NCI-H526 treated with DMSO at 0.1 percent for 48 hours (cell line): Measurements from ENCODE around the gene ACAA1.
"Not testable (repeated sequence)": the region's sequence is repeated elsewhere in the genome, so short reads cannot be mapped to it uniquely, and the experiment has no call there.

ENCODE experiments used
- DNase-seq: peaks from one replicate; lab custom pipeline; 2025; lab: John Stamatoyannopoulos, UW

The ACAA1 gene

DNA sequence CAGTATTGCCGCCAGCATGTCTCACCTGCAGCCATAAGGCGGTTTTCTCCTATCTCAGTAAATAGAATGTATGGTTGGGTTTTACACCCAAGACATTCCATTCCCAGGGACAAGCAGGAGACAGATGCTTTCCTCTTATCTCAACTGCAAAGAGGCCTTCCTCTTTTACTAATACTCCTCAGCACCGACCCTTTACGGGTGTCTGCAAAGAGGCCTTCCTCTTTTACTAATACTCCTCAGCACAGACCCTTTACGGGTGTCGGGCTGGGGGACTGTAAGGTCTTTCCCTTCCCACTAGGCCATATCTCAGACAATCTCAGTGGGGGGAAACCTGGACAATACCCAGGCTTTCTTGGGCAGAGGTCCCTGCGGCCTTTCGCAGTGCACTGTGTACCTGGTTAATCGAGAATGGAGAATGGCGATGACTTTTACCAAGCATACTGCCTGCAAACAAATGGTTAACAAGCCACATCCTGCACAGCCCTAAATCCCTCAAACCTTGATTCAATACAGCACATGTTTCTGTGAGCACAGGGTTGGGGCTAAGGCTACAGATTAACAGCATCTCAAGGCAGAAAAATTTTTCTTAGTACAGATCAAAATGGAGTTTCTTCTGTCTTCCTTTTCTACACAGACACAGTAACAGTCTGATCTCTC, 1.2 kb downstream of the ACAA1 start:
- not testable (repeated sequence) for DNase-seq

- not testable (repeated sequence) for DNase-seq
Observed at GRCh38 chr3:38134517-38135143, 2.3 kb downstream of the ACAA1 start.

DNA sequence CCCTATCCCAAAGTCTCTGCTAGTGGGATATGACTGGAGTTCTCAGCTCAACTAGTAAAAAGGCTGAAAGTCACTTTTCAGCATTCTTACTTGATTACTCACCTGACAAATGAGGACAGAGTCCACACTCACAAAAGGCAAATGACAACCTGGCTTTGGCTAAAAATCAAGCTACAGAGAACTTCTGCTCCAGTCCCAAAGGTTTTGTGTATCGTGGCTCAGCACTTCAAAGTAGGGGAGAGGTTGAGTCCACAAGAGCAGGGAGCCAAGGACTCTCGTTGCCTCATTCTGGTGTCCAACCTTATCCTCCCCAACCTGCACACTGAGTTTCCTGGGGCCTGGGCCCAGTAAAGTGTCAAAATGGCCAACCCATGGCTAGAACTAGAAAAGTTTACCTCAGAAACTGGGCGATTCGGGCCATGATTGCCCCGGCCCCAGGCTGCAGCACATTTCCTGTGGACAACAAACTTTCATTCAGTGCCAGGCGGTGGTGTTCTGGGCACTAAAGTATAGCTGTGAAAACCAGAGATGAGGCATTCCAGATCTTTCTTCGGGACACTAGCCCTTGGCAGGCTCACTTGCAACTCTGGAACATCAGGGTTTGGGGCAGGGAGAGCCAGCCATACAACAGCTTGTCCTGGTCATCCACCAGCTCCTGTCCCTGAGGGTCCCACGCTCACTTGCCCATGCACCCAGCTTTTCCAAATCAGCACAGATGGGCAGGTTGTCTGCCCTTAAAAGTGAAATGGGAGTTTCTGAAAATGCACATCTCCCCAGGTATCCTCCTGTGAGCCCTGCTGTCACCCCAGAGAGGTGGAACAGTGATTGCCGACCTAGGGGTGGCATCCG, 3.1 kb downstream of the ACAA1 start:
- DNase-seq = no peak

GRCh38 chr3:38133209-38133556, 3.7 kb downstream of the ACAA1 start:
- no peak for DNase-seq

DNA sequence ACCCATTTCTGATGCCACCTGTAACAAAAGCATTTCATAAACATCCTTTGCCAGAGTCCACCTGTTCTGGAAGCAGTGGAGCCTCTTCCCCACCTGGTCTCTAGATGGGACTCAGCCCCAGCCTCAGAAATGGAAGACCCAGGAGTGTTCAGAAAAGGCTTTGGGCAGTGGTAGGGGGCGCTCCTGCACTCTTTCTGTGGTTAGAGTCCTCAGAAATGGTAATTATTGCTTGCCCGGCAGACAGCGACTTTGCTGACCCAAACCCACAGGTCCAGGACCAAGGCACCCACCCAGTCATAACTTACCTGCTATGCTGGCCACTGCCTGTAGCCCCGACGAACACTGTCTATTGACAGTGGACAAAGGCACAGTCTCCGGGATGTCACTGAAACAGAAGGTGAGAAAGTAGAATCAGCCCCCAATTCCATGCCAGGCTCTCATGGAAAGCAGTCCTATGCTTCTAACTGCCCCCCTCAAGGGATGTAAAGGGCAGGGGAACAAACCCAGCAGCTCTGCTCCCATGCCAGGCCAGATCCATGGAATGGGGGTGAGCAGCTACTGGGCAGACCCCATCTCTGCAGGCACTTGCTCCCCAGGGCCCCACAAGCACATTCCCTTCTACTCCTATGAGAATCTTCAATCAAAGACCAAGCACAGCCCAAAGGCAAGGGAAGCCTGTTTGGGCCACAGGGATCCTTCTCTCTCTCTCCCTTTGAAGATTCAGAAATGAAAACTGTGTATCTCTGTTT, 5.1 kb downstream of the ACAA1 start:
- peak; percentile 12 for DNase-seq

DNA sequence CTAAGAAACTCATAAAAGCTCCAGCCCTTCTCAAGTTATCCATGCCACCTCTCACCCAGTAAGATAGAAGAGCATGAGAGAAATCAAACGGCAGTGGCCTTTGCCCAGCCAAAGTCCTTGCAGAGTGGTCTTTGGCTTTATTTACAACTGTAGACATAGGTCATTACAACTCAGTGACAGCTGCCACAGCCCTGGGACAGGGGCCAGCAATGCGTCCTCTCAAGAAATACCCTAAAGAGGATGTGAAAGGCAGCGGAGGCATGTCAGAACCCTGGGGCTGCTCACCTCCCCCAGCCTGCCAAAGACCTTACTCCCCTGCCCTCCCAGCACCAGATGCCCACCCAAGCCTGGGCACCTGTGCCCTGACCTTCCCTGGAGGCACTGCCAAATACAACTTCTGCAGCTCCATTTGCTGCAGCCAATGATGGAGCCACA, 6.3 kb downstream of the ACAA1 start:
- DNase-seq = no peak

GRCh38 chr3:38129058-38129457, 7.9 kb downstream of the ACAA1 start:
- no peak for DNase-seq

DNA sequence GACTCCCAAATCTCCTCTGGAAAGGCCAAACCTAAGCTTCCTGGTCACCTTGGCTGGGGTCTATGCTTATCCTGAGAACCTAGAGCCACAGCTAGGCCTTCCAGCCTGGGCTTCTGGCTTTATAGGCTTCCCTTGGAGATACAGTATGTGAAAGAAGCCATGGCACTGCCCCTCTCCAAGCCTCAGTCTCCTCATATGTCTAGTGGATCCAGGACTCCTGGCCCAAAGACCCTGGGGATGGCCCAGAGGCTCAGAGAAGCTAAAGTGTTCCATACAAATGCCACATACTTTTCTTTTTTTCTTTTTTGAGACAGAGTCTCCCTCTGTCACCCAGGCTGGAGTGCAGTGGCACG, 8.6 kb downstream of the ACAA1 start:
- no peak for DNase-seq

DNA sequence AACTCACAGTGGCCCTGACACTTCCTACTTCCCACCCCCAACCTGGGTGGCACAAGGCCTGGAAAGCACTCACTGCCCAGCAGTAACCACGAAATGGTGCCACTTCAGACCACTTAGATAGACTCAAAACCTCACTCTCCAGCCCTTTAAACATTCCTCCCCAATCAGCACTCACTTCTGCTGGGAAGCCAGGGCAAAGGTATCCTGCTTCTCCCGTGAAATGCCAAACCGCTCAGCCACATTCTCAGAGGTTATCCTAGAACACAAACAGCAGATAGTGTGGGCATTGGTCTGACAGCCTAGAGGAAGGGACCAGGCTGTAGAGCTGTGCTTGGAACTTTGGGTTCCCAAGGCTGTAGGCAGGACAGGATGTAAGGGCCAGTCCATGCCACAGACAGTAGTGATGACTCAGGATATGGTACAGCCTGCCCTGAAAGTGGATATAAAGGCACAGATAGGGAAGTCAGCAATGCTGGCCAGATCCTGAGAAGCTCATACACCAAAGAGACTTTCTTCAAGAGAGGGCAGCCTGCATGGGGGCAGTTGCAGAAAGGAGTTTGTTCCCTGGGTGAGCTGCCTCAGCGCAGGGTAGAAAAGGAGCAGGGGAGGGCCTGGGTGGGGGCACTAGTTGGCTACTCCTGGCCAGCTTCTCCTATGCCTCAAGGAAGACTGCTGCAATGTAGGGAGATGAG, 9.2 kb downstream of the ACAA1 start:
- DNase-seq = no peak

DNA sequence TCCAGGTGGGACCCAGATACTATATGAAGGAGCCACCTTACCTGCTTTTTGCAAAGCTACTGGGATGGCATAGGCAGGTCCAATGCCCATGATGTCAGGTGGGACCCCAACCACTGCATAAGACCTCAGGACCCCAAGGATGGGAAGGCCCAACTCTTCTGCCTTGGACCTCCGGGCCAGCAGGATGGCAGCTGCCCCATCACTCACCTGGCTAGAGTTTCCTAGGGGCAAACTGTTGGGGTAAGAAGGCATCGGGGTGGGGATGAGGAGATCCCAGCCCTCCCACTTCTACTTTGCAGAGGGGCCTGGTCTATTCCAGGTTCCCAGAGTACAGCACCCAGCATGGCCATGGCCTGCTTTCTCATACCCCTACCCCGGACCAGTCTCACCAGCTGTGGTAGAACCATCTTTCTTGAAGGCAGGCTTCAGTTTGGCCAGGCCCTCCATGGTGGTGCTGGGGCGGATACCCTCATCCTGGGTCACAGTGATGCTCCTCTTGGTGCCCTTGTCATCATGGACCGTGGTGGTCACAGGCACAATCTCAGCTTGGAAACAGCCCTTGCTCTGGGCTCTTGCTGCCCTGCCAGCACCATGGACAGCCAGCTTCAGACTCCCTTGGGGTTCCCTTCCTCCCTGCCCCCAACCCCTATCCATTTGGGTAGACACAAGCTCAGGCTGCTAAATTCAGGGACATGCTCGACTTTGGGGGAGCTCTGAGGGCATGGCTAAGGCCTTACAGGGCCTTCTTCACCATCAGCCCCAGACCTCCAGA, 10.6 kb downstream of the ACAA1 start:
- DNase-seq = no peak

GRCh38 chr3:38125305-38126120, 11.4 kb downstream of the ACAA1 start:
- no peak for DNase-seq

DNA sequence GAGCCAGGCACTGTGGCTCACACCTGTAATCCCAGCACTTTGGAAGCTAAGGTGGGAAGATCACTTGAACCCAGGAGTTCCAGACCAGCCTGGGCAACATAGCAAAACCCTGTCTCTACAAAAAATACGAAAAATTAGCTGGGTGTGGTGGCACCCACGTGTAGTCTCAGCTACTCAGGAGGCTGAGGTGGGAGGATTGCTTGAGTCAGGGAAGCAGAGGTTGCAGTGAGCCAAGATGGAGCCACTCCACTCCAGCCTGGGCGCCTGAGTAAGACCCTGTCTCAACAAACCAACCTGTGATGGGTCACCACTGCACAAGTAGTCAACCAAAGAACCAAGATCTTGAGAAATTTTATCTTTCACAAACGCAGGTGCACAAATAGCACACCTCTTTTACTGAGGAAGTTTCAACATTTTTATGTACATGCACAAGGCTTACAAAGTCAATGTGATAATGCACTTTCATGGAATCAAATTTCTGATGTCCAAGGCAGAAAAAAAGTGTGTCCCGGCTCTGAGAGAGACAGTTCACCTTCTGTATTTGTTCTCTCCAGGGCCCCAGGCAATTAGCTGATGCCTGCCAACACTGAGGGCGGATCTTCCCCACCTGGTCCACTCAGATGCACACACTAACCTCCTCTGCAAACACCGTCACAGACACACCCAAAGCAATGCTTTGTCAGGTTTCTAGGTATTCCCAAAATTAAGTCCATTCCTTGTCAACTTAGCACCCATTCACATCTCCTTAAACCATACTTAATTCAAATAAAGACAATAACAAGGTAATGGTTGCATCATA, 12.4 kb downstream of the ACAA1 start:
- DNase-seq = no peak

GRCh38 chr3:38122712-38123290, 14.1 kb downstream of the ACAA1 start:
- no peak for DNase-seq

DNA sequence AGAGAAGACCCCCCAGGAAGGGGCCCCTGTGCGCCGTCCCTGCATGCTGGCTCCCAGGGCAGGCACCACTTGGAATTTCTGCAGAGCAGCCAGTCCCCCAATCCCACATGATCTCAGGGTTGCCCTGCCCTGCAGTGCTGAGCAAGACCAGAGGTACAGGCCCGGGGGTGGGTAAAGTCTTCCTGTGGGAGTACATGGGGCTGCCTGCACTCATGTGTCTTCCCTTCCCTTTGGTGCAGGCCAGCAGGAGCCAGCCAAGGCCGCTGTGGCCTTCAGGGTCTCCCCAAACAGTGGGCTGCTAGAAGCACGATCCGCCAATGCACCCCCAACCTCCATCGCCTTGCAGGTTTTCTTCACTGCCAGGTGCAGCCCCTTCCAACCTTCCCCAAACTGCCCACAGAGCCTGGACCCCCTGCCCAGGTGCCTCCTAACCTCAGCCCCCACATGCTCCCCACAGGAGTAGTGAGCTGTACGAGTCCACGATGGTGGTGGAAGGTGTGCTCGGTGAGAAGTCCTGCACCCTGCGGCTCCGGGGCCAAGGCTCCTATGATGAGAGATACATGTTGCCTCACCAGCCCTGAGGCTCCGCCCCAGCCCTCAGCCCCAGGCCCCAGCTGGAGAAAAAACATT, 15.0 kb downstream of the ACAA1 start:
- DNase-seq = no peak

- DNase-seq = no peak
Observed at GRCh38 chr3:38121451-38121831, 15.5 kb downstream of the ACAA1 start.

- no peak for DNase-seq
Observed at GRCh38 chr3:38120693-38121450, 16.1 kb downstream of the ACAA1 start.

GRCh38 chr3:38119821-38120692, 16.9 kb downstream of the ACAA1 start:
- DNase-seq = no peak
